IMR-90 (cell line): Measurements from ENCODE around the gene GRIN2D. TPM values are rescaled to one million over a fixed set of nuclear protein-coding genes. Genes with fewer than 3 reads are reported as not detected.

Experiments
- ATAC-seq: fragments of 200-7000 bp; cut with Tn5 transposase; 2 replicates; pipeline ENCODE4 v1.9.1; 2020; ENCODE audit warnings: low read depth, mild to moderate bottlenecking, moderate library complexity
- BruUV-seq: library from RNA; stranded (reverse); fragments of 400-500 nt; replicated peaks from 2 replicates; lab custom pipeline; 2021; lab: Mats Ljungman, UMichigan
- CTCF ChIA-PET: fragments of 300-600 bp; formaldehyde crosslinking; extraction: SDS; loops from one replicate; lab custom pipeline; 2021; ENCODE audit warnings: antibody characterized with exemption; lab: Yijun Ruan, JAX
- POLR2A ChIA-PET: fragments of 300-600 bp; sonication (Branson Sonifier 250); formaldehyde crosslinking; loops from one replicate; lab custom pipeline; 2022; ENCODE audit warnings: antibody characterized with exemption; ENCODE audit not compliant: unreplicated experiment; lab: Charles Lee
- DNase-seq: peaks from one replicate; pipeline ENCODE4 v3.0.0; 2013
- H2AFZ ChIP-seq: replicated peaks from 2 replicates; pipeline ENCODE3; 2013; ENCODE audit warnings: low read length, mild to moderate bottlenecking; ENCODE audit not compliant: poor library complexity
- H2AK5ac ChIP-seq: 2 replicates; pipeline ENCODE4 v1.6.1; 2013; ENCODE audit warnings: low read depth, low read length, inconsistent platforms
- H2AK9ac ChIP-seq: replicated peaks from 2 replicates; pipeline ENCODE3; 2013; ENCODE audit warnings: mild to moderate bottlenecking, low read depth, low read length, moderate library complexity; ENCODE audit not compliant: poor library complexity
- H2BK120ac ChIP-seq: 2 replicates; pipeline ENCODE4 v1.6.1; 2013; ENCODE audit warnings: low read depth, low read length, inconsistent platforms
- H2BK15ac ChIP-seq: 3 replicates; pipeline ENCODE4 v1.6.1; 2013; ENCODE audit warnings: low read depth, low read length, inconsistent platforms
- H2BK20ac ChIP-seq: 2 replicates; pipeline ENCODE4 v1.6.1; 2013; ENCODE audit warnings: low read depth, mild to moderate bottlenecking, inconsistent platforms, low read length, moderate library complexity
- H2BK5ac ChIP-seq: 2 replicates; pipeline ENCODE4 v1.6.1; 2013; ENCODE audit warnings: mild to moderate bottlenecking, low read depth, low read length, inconsistent platforms; ENCODE audit not compliant: poor library complexity, severe bottlenecking
- H3K14ac ChIP-seq: replicated peaks from 2 replicates; pipeline ENCODE4 v1.6.1; 2013; ENCODE audit warnings: low read depth, low read length, inconsistent platforms
- H3K18ac ChIP-seq: 2 replicates; pipeline ENCODE4 v1.6.1; 2013; ENCODE audit warnings: low read depth, low read length, control low read depth
- H3K23ac ChIP-seq: 2 replicates; pipeline ENCODE4 v1.6.1; 2013; ENCODE audit warnings: low read depth, low read length, inconsistent platforms
- H3K27ac ChIP-seq: 2 replicates; pipeline ENCODE4 v1.5.1; 2013; ENCODE audit warnings: mild to moderate bottlenecking, control low read depth, low read length; ENCODE audit not compliant: insufficient read depth
- H3K27me3 ChIP-seq: 2 replicates; pipeline ENCODE4 v1.6.1; 2013; ENCODE audit warnings: low read length; ENCODE audit not compliant: control insufficient read depth, insufficient read depth
- H3K36me3 ChIP-seq: 2 replicates; pipeline ENCODE4 v1.6.1; 2013; ENCODE audit warnings: low read length, mixed read lengths; ENCODE audit not compliant: control insufficient read depth, insufficient read depth
- H3K4ac ChIP-seq: 2 replicates; pipeline ENCODE4 v1.6.1; 2013; ENCODE audit warnings: low read depth, low read length, inconsistent platforms
- H3K4me1 ChIP-seq: 2 replicates; pipeline ENCODE4 v1.6.1; 2013; ENCODE audit warnings: low read length, mixed read lengths; ENCODE audit not compliant: control insufficient read depth, insufficient read depth
- H3K4me2 ChIP-seq: 2 replicates; pipeline ENCODE4 v1.6.1; 2013; ENCODE audit warnings: low read depth, mild to moderate bottlenecking, control low read depth, low read length, moderate library complexity
- H3K4me3 ChIP-seq: 2 replicates; pipeline ENCODE4 v1.5.1; 2013; ENCODE audit warnings: low read depth, mild to moderate bottlenecking, control low read depth, low read length, moderate library complexity; ENCODE audit not compliant: insufficient read depth
- H3K56ac ChIP-seq: 2 replicates; pipeline ENCODE4 v1.6.1; 2013; ENCODE audit warnings: low read length, inconsistent platforms; ENCODE audit not compliant: insufficient read depth; ENCODE audit errors: extremely low read depth
- H3K79me1 ChIP-seq, 2 experiments: 2 replicates each; pipeline ENCODE4 v1.6.1; 2013; ENCODE audit warnings: low read length in 2 of 2, inconsistent platforms in 1 of 2, low read depth in 1 of 2
- H3K9ac ChIP-seq: 2 replicates; pipeline ENCODE4 v1.6.1; 2013; ENCODE audit warnings: low read depth, low read length, control low read depth
- H3K9me1 ChIP-seq: 2 replicates; pipeline ENCODE4 v1.6.1; 2013; ENCODE audit warnings: low read length, inconsistent platforms; ENCODE audit not compliant: insufficient read depth
- H3K9me3 ChIP-seq: 2 replicates; pipeline ENCODE4 v1.6.1; 2013; ENCODE audit warnings: low read length; ENCODE audit not compliant: control insufficient read depth, insufficient read depth
- H4K20me1 ChIP-seq: 2 replicates; pipeline ENCODE4 v1.6.1; 2013; ENCODE audit warnings: low read length, inconsistent platforms; ENCODE audit not compliant: insufficient read depth
- H4K5ac ChIP-seq: 2 replicates; pipeline ENCODE4 v1.6.1; 2013; ENCODE audit warnings: mild to moderate bottlenecking, low read depth, low read length, control low read depth
- H4K8ac ChIP-seq, 2 experiments: 2 replicates each; pipeline ENCODE4 v1.6.1; 2013; ENCODE audit warnings: low read depth in 2 of 2, low read length in 2 of 2, control low read depth in 1 of 2, inconsistent platforms in 1 of 2
- H4K91ac ChIP-seq: 2 replicates; pipeline ENCODE4 v1.6.1; 2013; ENCODE audit warnings: low read depth, low read length, inconsistent platforms; ENCODE audit not compliant: insufficient read depth
- BHLHE40 ChIP-seq: fragments of 150-350 bp; IDR thresholded peaks from 2 replicates; pipeline ENCODE4 v1.6.1; 2016; ENCODE audit warnings: mild to moderate bottlenecking, low read depth, low read length
- CEBPB ChIP-seq: IDR thresholded peaks from 2 replicates; pipeline ENCODE4 v1.6.1; 2012; ENCODE audit warnings: low read depth, low read length, improper control_type of control experiment
- CHD1 ChIP-seq: IDR thresholded peaks from 2 replicates; pipeline ENCODE4 v1.6.1; 2012; ENCODE audit warnings: low read depth, low read length, improper control_type of control experiment
- ELK1 ChIP-seq: fragments of 150-350 bp; IDR thresholded peaks from 2 replicates; pipeline ENCODE4 v1.6.1; 2016; ENCODE audit warnings: low read depth, mild to moderate bottlenecking, low read length, moderate library complexity, borderline replicate concordance
- FOS ChIP-seq: fragments of 150-350 bp; IDR thresholded peaks from 2 replicates; pipeline ENCODE4 v1.6.1; 2016; ENCODE audit warnings: low read depth, low read length
- MAFK ChIP-seq: IDR thresholded peaks from 2 replicates; pipeline ENCODE4 v1.6.1; 2012; ENCODE audit warnings: low read depth, low read length, improper control_type of control experiment
- MAZ ChIP-seq: IDR thresholded peaks from 2 replicates; pipeline ENCODE4 v1.6.1; 2012; ENCODE audit warnings: low read depth, mild to moderate bottlenecking, low read length, improper control_type of control experiment, moderate library complexity, borderline replicate concordance
- MXI1 ChIP-seq: IDR thresholded peaks from 2 replicates; pipeline ENCODE4 v1.6.1; 2012; ENCODE audit warnings: low read depth, mild to moderate bottlenecking, low read length, moderate library complexity, borderline replicate concordance
- NFE2L2 ChIP-seq: fragments of 150-350 bp; IDR thresholded peaks from 2 replicates; pipeline ENCODE4 v1.6.1; 2016; ENCODE audit warnings: low read depth, mild to moderate bottlenecking, low read length
- POLR2A ChIP-seq: IDR thresholded peaks from 2 replicates; pipeline ENCODE4 v1.6.1; 2012; ENCODE audit warnings: mild to moderate bottlenecking, low read depth, low read length
- RAD21 ChIP-seq: IDR thresholded peaks from 2 replicates; pipeline ENCODE4 v1.6.1; 2012; ENCODE audit warnings: low read length, improper control_type of control experiment
- RCOR1 ChIP-seq: IDR thresholded peaks from 2 replicates; pipeline ENCODE4 v1.6.1; 2012; ENCODE audit warnings: mild to moderate bottlenecking, low read length, improper control_type of control experiment; ENCODE audit not compliant: insufficient replicate concordance
- RFX5 ChIP-seq: IDR thresholded peaks from 2 replicates; pipeline ENCODE4 v1.8.0; 2012; ENCODE audit warnings: low read depth, mild to moderate bottlenecking, low read length, moderate library complexity
- SMC3 ChIP-seq: fragments of 150-350 bp; IDR thresholded peaks from 2 replicates; pipeline ENCODE4 v1.6.1; 2016; ENCODE audit warnings: low read depth, mild to moderate bottlenecking, antibody characterized with exemption, low read length, moderate library complexity
- USF2 ChIP-seq: fragments of 150-350 bp; IDR thresholded peaks from 2 replicates; pipeline ENCODE4 v1.6.1; 2017; ENCODE audit warnings: mild to moderate bottlenecking, antibody characterized with exemption, low read length, low read depth
- WGBS, 2 experiments: methylation state at CpG; one replicate each; pipeline versions ENCODE4 v1.1.5 to v1.1.7; 2013; ENCODE audit warnings: missing lambda C conversion rate in 2 of 2; ENCODE audit not compliant: insufficient read length in 1 of 2; ENCODE audit errors: extremely low coverage in 2 of 2; 5-methylcytosine and 5-hydroxymethylcytosine counted together
- dilution Hi-C: fragments of 300-500 bp; cut with HindIII; formaldehyde crosslinking; loops from one replicate; pipeline ENCODE4 v1.14.3; 2018; ENCODE audit warnings: low sequenced_read_pairs; ENCODE audit not compliant: unreplicated experiment
- in situ Hi-C: fragments of 300-500 bp; cut with MboI; formaldehyde crosslinking; loops from 3 replicates; pipeline ENCODE4 v1.14.3; 2019; ENCODE audit warnings: low sequenced_read_pairs, inconsistent platforms, mixed read lengths
- intact Hi-C: fragments of 100-400 bp; cut with micrococcal nuclease; formaldehyde crosslinking; loops from 2 replicates; pipeline ENCODE4 v1.10.0; 2022
- polyA plus RNA-seq, 3 experiments: library from polyadenylated mRNA; depleted of rRNA; stranded (reverse); fragments of >200 nt; gene quantifications; 2 replicates each; pipeline ENCODE4 v1.2.3, GENCODE V29; 2012; ENCODE audit warnings: low replicate concordance in 1 of 3
- total RNA-seq: library from RNA; depleted of rRNA; stranded (reverse); fragments of >200 nt; gene quantifications from 2 replicates; pipeline ENCODE4 v1.2.3, GENCODE V29; 2012
- TF ChIP-seq, protein P1 (sequence below): conservative IDR thresholded peaks from 2 replicates; pipeline ENCODE4 v1.5.1; 2012; ENCODE audit warnings: mild to moderate bottlenecking, low read depth, low read length, improper control_type of control experiment

Gene GRIN2D
- total and polyA plus RNA-seq, 2 of the 4 experiments (the other 2 are of a cell fraction), result under 0.01 to 0.24 TPM

GRCh38 chr19:48378194-48378570, 15.3 kb upstream of the GRIN2D start:
- Histone ChIP-seq H2BK5ac (no peak overlapping the region), H2AK9ac (no peak overlapping the region), H2AFZ (no peak overlapping the region), H3K36me3 (peaks cover 20% of the 10 kb centered on the region), H3K4me1 (no peaks in the 10 kb centered on the region), H2BK20ac (no peak overlapping the region), H2AK5ac (no peak overlapping the region), H4K8ac (no peak overlapping the region), H3K14ac (no peak overlapping the region), H3K27me3 (peaks cover 2% of the 10 kb centered on the region; the same call in 1 of the 2 replicates), H4K5ac (no peak overlapping the region), H3K56ac (no peak overlapping the region), H4K91ac (no peak overlapping the region), H3K9me3 (no peaks in the 10 kb centered on the region), H3K23ac (no peak overlapping the region), H2BK15ac (no peak overlapping the region), H3K4me3 (no peak overlapping the region), H3K27ac (no peak overlapping the region), H3K9me1 (no peaks in the 10 kb centered on the region), H3K18ac (no peak overlapping the region), H4K20me1 (no peaks in the 10 kb centered on the region), H3K4ac (no peak overlapping the region), H2BK120ac (no peak overlapping the region), H3K9ac (no peak overlapping the region), H3K79me1 (peaks cover 0 to 6% of the 10 kb centered on the region in 2 experiments; a peak in 1 of 4 replicates), H3K4me2 (no peak overlapping the region)
- no peak for TF ChIP-seq USF2
- no peak for TF ChIP-seq MAZ
- no peak for TF ChIP-seq CEBPB
- TF ChIP-seq MAFK, result no peak
- TF ChIP-seq CHD1, result no peak
- no peak for TF ChIP-seq RFX5
- no peak for TF ChIP-seq ELK1
- TF ChIP-seq SMC3, result no peak
- TF ChIP-seq FOS, result no peak
- TF ChIP-seq BHLHE40, result no peak
- TF ChIP-seq, protein P1, sequence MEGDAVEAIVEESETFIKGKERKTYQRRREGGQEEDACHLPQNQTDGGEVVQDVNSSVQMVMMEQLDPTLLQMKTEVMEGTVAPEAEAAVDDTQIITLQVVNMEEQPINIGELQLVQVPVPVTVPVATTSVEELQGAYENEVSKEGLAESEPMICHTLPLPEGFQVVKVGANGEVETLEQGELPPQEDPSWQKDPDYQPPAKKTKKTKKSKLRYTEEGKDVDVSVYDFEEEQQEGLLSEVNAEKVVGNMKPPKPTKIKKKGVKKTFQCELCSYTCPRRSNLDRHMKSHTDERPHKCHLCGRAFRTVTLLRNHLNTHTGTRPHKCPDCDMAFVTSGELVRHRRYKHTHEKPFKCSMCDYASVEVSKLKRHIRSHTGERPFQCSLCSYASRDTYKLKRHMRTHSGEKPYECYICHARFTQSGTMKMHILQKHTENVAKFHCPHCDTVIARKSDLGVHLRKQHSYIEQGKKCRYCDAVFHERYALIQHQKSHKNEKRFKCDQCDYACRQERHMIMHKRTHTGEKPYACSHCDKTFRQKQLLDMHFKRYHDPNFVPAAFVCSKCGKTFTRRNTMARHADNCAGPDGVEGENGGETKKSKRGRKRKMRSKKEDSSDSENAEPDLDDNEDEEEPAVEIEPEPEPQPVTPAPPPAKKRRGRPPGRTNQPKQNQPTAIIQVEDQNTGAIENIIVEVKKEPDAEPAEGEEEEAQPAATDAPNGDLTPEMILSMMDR, result no peak
- TF ChIP-seq POLR2A, result no peak
- no peak for TF ChIP-seq RCOR1
- no peak for TF ChIP-seq MXI1
- no peak for TF ChIP-seq RAD21
- TF ChIP-seq NFE2L2, result no peak
- ATAC-seq (no peak), DNase-seq (no peak)
- dilution Hi-C loops (no loop called here), intact Hi-C loops (no loop called here), in situ Hi-C loops (no loop called here)
- 100% methylated on average over 1 of the region's 10 CpGs; no CpG with 5 or more reads in 1 of the 2 experiments for WGBS, 2 experiments
- CTCF ChIA-PET, result no interaction called here
- POLR2A ChIA-PET, result no interaction called here
- no TSS peak for BruUV-seq
